CD14-positive monocyte (primary cell): ENCODE results near the gene MYH16. TPM values are rescaled to one million over a fixed set of nuclear protein-coding genes. Genes with fewer than 3 reads are reported as not detected.
A peak's percentile ranks its signal among the peaks of the same experiment; 100 is the strongest.

Experiments used
- DNase-seq, 3 donors: peaks; one replicate each; pipeline ENCODE4 v3.0.0-alpha.2; 2011 to 2022
- H2AFZ ChIP-seq: 2 replicates; pipeline ENCODE4 v1.6.0; 2012; ENCODE audit warnings: mild to moderate bottlenecking, low read depth, low read length, inconsistent platforms; ENCODE audit not compliant: insufficient read depth, poor library complexity, severe bottlenecking
- H3K27ac ChIP-seq, 2 donors: 1 replicate in 1 of 2; 2 replicates in 1 of 2; pipeline ENCODE4 v1.5.1; 2012 to 2013; ENCODE audit warnings: low read length in 2 of 2, control low read depth in 1 of 2, inconsistent platforms in 1 of 2, low read depth in 1 of 2, mild to moderate bottlenecking in 1 of 2
- H3K27me3 ChIP-seq, 2 donors: one replicate each; pipeline versions ENCODE4 v1.6.0 to v1.6.1; 2011 to 2013; ENCODE audit warnings: low read length in 2 of 2; ENCODE audit not compliant: control insufficient read depth in 2 of 2, insufficient read depth in 2 of 2
- H3K36me3 ChIP-seq, 2 donors: replicated peaks in 1 of 2; 1 replicate in 1 of 2; 2 replicates in 1 of 2; pipeline versions ENCODE4 v1.5.1 to v1.6.1; 2012 to 2013; ENCODE audit warnings: low read length in 2 of 2, control low read depth in 1 of 2, inconsistent platforms in 1 of 2, mild to moderate bottlenecking in 1 of 2; ENCODE audit not compliant: insufficient read depth in 2 of 2, control insufficient read depth in 1 of 2
- H3K4me1 ChIP-seq, 2 donors: 1 replicate in 1 of 2; 2 replicates in 1 of 2; pipeline versions ENCODE4 v1.5.1 to v1.6.1; 2012 to 2013; ENCODE audit warnings: low read length in 2 of 2, control low read depth in 1 of 2, inconsistent platforms in 1 of 2, mild to moderate bottlenecking in 1 of 2, moderate library complexity in 1 of 2; ENCODE audit not compliant: insufficient read depth in 2 of 2, control insufficient read depth in 1 of 2
- H3K4me2 ChIP-seq: replicated peaks from 2 replicates; pipeline ENCODE3; 2012; ENCODE audit warnings: low read length, moderate library complexity, mild to moderate bottlenecking; ENCODE audit not compliant: poor library complexity, severe bottlenecking; ENCODE audit errors: extremely low read depth
- H3K4me3 ChIP-seq, 3 experiments: fragments of 200-600 bp in 1 of 3; sonication (generic) in 1 of 3; replicated peaks in 1 of 3; 1 replicate in 2 of 3; 2 replicates in 1 of 3; pipeline ENCODE4 v1.5.1; 2011 to 2013; ENCODE audit warnings: low read length in 3 of 3, mild to moderate bottlenecking in 3 of 3, control low read depth in 2 of 3, low read depth in 2 of 3, inconsistent platforms in 1 of 3, moderate library complexity in 1 of 3
- H3K79me2 ChIP-seq: 2 replicates; pipeline ENCODE4 v1.6.0; 2012; ENCODE audit warnings: mild to moderate bottlenecking, control low read depth, inconsistent platforms, low read length, moderate library complexity; ENCODE audit not compliant: insufficient read depth
- H3K9ac ChIP-seq: 2 replicates; pipeline ENCODE4 v1.6.0; 2017; ENCODE audit warnings: low read length, mild to moderate bottlenecking; ENCODE audit not compliant: insufficient read depth, poor library complexity, severe bottlenecking
- H3K9me3 ChIP-seq, 2 donors: replicated peaks in 1 of 2; 1 replicate in 1 of 2; 2 replicates in 1 of 2; pipeline versions ENCODE4 v1.5.1 to v1.6.1; 2012 to 2013; ENCODE audit warnings: low read length in 2 of 2, control low read depth in 1 of 2; ENCODE audit not compliant: control insufficient read depth in 1 of 2, insufficient read depth in 1 of 2
- H4K20me1 ChIP-seq: 2 replicates; pipeline ENCODE4 v1.6.0; 2012; ENCODE audit warnings: mild to moderate bottlenecking, low read length, control low read depth, moderate library complexity; ENCODE audit not compliant: insufficient read depth
- H3K27ac Mint-ChIP-seq, 7 donors: one replicate each; pipeline ENCODE4 v1.8.0; 2020; ENCODE audit warnings: mild to moderate bottlenecking in 7 of 7, mixed read lengths in 7 of 7, moderate library complexity in 6 of 7, inconsistent platforms in 2 of 7
- H3K27me3 Mint-ChIP-seq, 3 donors: one replicate each; pipeline ENCODE4 v1.8.0; 2021 to 2022; ENCODE audit warnings: low read depth in 3 of 3, mild to moderate bottlenecking in 3 of 3, mixed read lengths in 3 of 3, moderate library complexity in 3 of 3, inconsistent platforms in 1 of 3
- H3K36me3 Mint-ChIP-seq, 2 donors: one replicate each; pipeline ENCODE4 v1.8.0; 2020; ENCODE audit warnings: mixed read lengths in 2 of 2, inconsistent platforms in 1 of 2, mild to moderate bottlenecking in 1 of 2
- H3K4me1 Mint-ChIP-seq: one replicate; pipeline ENCODE4 v1.8.0; 2020; ENCODE audit warnings: mild to moderate bottlenecking, mixed read lengths
- H3K4me3 Mint-ChIP-seq, 2 donors: one replicate each; pipeline ENCODE4 v1.8.0; 2020; ENCODE audit warnings: mild to moderate bottlenecking in 2 of 2, mixed read lengths in 2 of 2, moderate library complexity in 1 of 2
- H3K9me3 Mint-ChIP-seq, 7 donors: one replicate each; pipeline ENCODE4 v1.8.0; 2020 to 2022; ENCODE audit warnings: mixed read lengths in 7 of 7, mild to moderate bottlenecking in 6 of 7, moderate library complexity in 6 of 7, inconsistent platforms in 2 of 7
- WGBS: methylation state at CpG from one replicate; pipeline ENCODE4 v1.1.5; 2013; ENCODE audit warnings: missing lambda C conversion rate; ENCODE audit not compliant: insufficient coverage; 5-methylcytosine and 5-hydroxymethylcytosine counted together
- intact Hi-C, 2 donors: fragments of 100-400 bp; cut with micrococcal nuclease; formaldehyde crosslinking; loops; one replicate each; pipeline versions ENCODE4 v1.15.0 to v1.15.1; 2023
- polyA plus RNA-seq, 3 donors: library from polyadenylated mRNA; depleted of rRNA in 1 of 3; unstranded in 2 of 3; stranded (reverse) in 1 of 3; fragments of 300-500 nt in 2 of 3; fragments of >200 nt in 1 of 3; fragmentation: Illumina TruSeq in 2 of 3; gene quantifications; 1 replicate in 2 of 3; 2 replicates in 1 of 3; pipeline ENCODE4 v1.2.3, GENCODE V29; 2012 to 2021
- TF ChIP-seq, protein P1 (sequence below): fragments of 200-600 bp; IDR thresholded peaks from one replicate; pipeline ENCODE4 v1.8.0; 2022; ENCODE audit warnings: antibody characterized with exemption, mild to moderate bottlenecking

The MYH16 gene
- polyA plus RNA-seq, 3 donors: not detected

- peak overlapping the region; percentile 99 for H2AFZ ChIP-seq
- no peaks in the 10 kb centered on the region for H3K36me3 ChIP-seq
- H3K4me2 ChIP-seq: no peak overlapping the region
- Mint-ChIP-seq H3K9me3 (peaks cover 0 to 1% (median 0%) of the 10 kb centered on the region in 7 donors), H3K27me3 (peaks cover 1 to 4% (median 2%) of the 10 kb centered on the region in 3 donors), H3K4me3 (no peak overlapping the region), H3K4me1 (peaks cover 36% of the 10 kb centered on the region), H3K36me3 (peaks cover 0 to 4% of the 10 kb centered on the region in 2 donors), H3K27ac (no peak overlapping the region)
- peaks cover 47% of the 10 kb centered on the region for H3K79me2 ChIP-seq
- H3K27ac ChIP-seq: no peak overlapping the region
- H3K9ac ChIP-seq: no peak overlapping the region
- peaks cover 26% of the 10 kb centered on the region for H4K20me1 ChIP-seq
- peaks cover 33 to 44% of the 10 kb centered on the region in 2 donors for H3K4me1 ChIP-seq
- no peaks in the 10 kb centered on the region for H3K9me3 ChIP-seq
- TF ChIP-seq, protein P1, sequence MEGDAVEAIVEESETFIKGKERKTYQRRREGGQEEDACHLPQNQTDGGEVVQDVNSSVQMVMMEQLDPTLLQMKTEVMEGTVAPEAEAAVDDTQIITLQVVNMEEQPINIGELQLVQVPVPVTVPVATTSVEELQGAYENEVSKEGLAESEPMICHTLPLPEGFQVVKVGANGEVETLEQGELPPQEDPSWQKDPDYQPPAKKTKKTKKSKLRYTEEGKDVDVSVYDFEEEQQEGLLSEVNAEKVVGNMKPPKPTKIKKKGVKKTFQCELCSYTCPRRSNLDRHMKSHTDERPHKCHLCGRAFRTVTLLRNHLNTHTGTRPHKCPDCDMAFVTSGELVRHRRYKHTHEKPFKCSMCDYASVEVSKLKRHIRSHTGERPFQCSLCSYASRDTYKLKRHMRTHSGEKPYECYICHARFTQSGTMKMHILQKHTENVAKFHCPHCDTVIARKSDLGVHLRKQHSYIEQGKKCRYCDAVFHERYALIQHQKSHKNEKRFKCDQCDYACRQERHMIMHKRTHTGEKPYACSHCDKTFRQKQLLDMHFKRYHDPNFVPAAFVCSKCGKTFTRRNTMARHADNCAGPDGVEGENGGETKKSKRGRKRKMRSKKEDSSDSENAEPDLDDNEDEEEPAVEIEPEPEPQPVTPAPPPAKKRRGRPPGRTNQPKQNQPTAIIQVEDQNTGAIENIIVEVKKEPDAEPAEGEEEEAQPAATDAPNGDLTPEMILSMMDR: no peak
- DNase-seq: no peak
- no peak overlapping the region for H3K4me3 ChIP-seq
- H3K27me3 ChIP-seq: no peaks in the 10 kb centered on the region
- WGBS: 100% methylated on average over 4 of the region's 14 CpGs
- intact Hi-C loops: loop anchor here in 1 of 2 donors (10.0 kb wide), 1 partner anchor 450 kb away; the partner anchor contains the start of genes TMEM130 and TRRAP
These were observed 51.9 kb downstream of the MYH16 start for GRCh38 chr7:99324559-99324958.

DNA sequence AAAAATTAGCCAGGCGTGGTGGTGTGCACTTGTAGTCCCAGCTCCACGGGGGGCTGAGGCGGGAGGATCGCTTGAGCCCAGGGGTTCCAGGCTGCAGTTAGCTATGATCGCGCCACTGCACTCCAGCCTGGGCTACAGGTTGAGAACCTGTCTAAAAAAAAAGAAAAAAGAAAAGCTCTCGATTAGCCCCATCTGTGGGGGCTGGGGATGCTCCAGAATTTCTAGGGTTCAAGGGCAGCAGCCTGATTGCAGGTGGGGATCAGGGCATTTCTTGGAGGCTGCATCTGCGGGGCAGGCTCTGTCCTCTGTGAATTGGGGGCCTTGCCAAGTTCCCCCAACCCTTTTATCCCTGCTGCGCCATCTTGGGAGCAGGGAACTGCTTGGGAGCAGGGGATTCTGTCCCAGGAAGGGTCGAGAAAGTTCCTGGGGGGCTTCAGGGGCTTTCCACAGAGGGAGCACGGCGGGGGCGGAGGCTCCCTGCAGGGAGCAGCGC lies 52.4 kb downstream of the MYH16 start:
- intact Hi-C loops: loop anchor here (5.0 to 10.0 kb wide), 2 partner anchors 183 to 450 kb away; partner anchors contain the start of genes SMURF1 (in 1 of the 2), TMEM130 (in 1 of the 2) and TRRAP (in 1 of the 2)
- peak overlapping the region; percentile 93 to 94 for H3K4me3 Mint-ChIP-seq
- H3K27ac ChIP-seq: peak overlapping the region; percentile 38 to 90
- H3K27me3 ChIP-seq: no peaks in the 10 kb centered on the region
- H3K27ac Mint-ChIP-seq: peak overlapping the region; percentile 23 to 96 (median 91)
- H3K9me3 Mint-ChIP-seq: peaks cover 0 to 1% (median 0%) of the 10 kb centered on the region in 7 donors
- peaks cover under 1 to 4% of the 10 kb centered on the region in 2 donors for H3K36me3 Mint-ChIP-seq
- DNase-seq: no peak
- peaks cover 40% of the 10 kb centered on the region for H3K4me1 Mint-ChIP-seq
- peak overlapping the region; percentile 62 to 92 (median 84) for H3K4me3 ChIP-seq
- H3K9me3 ChIP-seq: no peaks in the 10 kb centered on the region
- H3K4me1 ChIP-seq: peaks cover 37 to 49% of the 10 kb centered on the region in 2 donors
- peak overlapping the region; percentile 95 for H3K9ac ChIP-seq
- peak overlapping the region; percentile 99 for H2AFZ ChIP-seq
- H3K79me2 ChIP-seq: peaks cover 52% of the 10 kb centered on the region
- TF ChIP-seq, protein P1: no peak
- WGBS: 52% methylated on average over 9 of the region's 14 CpGs
- peaks cover 1 to 3% (median 2%) of the 10 kb centered on the region in 3 donors for H3K27me3 Mint-ChIP-seq
- peak overlapping the region; percentile 92 for H3K4me2 ChIP-seq
- no peaks in the 10 kb centered on the region for H3K36me3 ChIP-seq
- peaks cover 27% of the 10 kb centered on the region for H4K20me1 ChIP-seq
